Retina (tissue), 1 donor: Measurements from ENCODE around the gene ETDB.
"Not testable (repeated sequence)": the region's sequence is repeated elsewhere in the genome, so short reads cannot be mapped to it uniquely, and the experiment has no call there.

Experiments used
- DNase-seq: peaks from one replicate; pipeline ENCODE4 v3.0.0-alpha.2; 2016

ETDB gene

DNA sequence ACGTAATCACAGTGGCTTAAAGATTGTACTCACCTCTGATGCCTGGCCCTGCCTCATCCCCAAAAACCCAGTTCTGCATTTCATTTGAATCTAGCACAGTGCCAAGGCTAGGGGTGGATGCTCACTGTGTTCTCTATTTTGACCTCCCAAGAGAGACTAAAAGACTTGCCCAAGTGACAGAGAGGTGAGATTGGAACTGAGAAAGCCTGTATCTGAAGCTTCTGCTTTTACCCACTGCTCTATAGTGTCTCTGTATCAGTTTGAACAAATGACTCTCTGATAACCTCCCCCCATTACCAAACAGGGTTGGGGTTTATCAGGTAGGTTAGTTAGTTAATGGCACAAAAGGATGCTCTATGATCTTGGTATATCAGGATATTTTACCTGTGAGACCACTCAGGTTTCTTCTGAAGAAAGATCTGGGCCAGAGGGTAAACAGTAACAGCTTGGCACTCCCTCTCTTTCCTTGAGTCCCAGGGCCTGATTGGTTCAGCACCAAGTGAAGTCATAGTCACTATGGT is at the start of gene ETDB:
TSS of gene ETDB (minus strand) at position 471 of the 521 bp plus-strand sequence. CDS start 1,265 bp downstream, outside the sequence.
- DNase-seq: not testable (repeated sequence)

DNA sequence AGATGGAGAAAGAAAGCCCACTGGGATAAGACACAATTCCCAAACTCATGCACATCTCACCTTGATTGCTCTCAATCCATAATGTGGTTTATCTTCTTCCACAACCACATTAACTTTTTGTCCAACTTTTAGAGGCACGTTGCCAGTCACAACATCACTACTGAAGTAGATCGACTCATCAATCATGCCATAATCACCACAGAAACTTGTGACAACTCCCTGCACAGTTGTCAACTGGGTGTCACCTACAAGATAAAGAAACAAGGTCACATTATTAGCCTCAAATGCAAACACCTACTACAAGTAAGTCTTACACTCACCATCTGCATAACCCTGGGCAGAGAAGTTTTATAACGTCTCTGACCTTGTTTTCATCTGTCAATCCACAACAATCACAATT is 49.2 kb upstream of the ETDB start:
- DNase-seq: not testable (repeated sequence)

DNA sequence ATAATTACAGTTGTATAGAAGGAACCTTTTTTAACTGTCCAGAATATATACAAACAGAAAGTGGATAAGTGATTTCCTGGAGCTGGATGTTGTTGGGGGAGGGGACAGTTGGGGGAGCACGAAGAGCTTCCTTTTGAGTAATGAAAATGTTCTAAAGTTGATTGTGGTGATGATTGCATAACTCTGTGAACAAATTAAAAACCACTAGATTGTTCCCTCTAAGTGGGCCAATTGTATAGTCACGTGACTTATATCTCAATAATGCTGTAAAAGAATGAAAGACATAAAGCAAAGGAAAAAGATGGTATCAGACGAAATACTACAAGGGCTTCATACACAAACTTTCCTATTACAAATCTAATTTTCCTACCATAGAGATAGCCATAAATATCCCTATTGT is 48.2 kb upstream of the ETDB start:
- DNase-seq: no peak

DNA sequence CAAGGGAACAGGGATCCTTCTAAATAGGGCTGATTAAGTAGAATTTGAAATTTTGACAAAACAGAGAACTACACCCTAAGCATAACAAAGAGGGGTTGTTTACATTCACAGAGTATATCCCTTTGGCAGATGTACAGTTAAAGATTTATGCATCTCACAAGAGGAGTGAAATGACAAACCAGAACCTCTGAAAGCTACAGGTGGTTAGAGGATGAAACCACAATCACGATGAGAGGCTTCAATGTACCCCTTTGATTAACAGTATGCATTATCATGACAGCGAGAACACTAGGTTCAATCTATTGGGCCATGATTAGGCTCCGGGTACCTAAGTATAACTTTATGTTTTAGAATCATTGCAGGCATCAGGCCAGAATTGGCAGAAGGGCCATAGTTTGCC is 34.4 kb upstream of the ETDB start:
- not testable (repeated sequence) for DNase-seq

DNA sequence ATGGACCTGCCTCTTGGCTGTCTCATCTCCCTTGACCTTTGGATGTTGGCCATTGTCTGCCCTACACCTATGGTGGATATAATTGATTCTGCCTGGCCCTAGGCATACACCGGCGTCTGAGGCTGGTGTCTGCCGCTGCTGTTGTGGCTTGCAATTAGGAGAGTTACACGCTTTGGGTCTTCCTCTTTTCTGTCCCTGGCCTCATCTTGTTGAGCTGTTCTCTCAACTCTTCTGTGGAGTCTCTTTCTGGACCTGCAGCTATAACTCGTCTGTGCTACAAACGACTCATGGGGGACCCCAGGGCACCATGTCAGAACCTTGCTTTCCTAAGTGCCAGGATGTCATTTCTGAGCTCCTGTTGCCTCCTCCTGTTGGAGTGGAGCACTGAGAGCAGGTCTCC is 5.8 kb upstream of the ETDB start:
- not testable (repeated sequence) for DNase-seq

DNA sequence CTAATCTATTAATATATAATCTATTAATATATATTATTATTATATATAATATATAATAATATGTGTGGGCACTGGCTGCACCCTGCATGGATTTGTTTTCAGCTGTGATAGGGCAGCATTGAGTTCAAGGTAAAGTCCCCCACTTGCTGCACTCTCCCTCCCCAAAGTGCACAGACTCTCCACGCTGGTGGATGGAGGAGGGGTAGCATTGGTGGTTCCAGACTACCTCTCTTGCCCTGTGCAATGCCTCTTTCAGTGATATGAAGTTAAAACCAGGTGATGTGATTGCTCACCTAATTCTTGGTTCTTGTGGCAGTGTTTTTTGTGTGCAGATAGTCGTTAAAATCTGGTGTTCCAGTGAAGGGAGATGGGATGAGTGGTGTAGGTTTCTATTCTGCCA is 4.3 kb downstream of the ETDB start:
- DNase-seq: not testable (repeated sequence)

DNA sequence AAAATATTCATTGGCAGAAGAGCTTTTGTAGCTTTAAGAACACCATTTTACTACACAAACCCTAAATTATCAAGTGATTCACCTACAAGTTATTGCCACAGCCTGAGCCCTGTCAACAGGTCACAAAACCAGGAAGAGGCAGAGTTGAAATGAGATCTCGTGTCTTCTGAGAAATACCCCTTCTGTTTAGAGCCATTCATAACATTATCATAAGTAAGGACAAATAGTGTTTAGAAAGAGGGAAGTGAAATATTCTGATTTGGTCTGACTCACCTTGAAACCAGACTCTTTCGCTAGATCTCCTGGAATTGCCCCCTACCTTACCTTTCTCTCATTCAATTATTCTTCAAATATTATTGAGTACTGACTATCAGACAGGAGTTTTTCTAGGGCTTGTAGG is 5.9 kb downstream of the ETDB start:
- no peak for DNase-seq

DNA sequence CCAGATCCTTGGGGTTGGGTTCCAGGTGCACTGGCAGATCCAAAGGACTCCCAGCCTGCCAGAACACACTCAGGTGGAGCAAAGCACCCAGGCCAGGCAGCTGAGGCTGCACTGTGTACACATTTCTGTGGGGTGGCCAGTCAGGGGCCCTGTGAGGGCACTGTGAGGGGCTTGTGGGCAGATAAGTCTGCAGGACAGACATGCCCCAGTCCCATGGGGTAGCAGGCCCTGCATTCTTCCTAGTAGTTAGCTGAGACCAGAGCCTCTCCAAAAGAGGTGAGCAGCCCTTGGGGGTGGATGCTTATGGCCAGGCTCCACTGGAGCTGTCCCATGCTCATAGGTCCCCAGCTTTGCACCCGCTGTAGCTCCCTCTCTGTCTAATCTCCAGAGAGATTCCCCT is 7.6 kb downstream of the ETDB start:
- DNase-seq: no peak

DNA sequence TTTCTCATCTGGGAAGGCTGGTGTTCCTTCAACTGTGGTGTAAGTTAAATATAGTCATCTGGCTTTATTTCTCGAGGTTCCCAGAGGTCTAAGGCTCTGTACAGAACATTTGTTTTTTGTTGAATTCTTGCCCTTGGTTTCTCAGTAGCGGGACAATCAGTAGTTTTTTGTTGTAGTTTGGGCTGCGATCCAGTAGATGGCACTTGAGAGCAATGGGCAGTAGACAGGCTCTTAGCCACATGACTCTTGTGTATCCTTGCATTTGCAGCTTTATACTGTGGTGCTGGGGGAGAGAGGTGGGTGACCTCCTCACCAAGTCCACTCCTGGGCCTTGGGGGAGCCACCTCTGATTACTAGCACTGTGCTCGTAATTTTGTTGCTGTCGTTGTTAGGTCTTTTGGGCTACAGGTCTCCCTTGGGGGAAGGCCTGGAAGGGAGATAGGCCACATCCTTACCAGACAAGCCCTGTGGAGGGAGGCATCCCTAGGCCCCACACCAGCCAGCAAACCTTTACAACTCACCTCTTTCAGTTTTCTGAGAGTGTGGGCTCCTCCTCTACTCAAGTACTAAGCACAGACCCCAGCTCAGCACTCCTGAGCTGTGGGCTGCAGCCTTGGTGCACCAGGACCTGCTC is 8.1 kb downstream of the ETDB start:
- DNase-seq: peak; percentile 19

DNA sequence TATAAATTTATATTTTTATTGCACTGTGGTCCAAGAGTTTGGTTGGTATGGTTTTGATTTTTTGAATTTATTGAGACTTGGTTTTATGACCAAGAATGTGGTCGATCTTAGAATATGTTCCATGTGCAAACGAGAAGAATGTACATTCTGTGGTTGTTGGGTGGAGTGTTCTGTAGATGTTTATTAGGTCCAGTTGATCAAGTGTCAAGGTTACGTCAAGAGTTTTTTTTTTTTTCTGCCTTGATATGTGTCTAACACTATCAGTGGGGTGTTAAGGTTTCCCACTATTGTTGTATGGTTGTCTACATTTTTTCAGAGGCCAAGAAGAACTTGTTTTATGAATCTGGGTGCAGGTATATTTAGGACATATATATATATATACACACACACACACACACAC is 10.8 kb downstream of the ETDB start:
- no peak for DNase-seq

DNA sequence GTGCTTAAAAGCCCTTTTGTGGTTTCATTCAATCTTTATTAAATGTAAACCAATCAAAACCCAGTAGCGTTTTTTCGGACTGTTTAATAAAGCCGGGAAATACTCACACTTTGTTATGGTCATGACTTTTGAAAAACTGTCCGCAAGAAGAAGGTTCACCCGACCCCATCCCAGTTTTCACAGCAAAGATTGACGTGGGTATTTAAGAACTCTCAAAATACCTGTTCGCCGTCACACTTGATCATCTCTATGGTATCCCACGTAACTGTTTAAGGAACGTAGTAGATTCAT is 20.9 kb downstream of the ETDB start:
- no peak for DNase-seq

DNA sequence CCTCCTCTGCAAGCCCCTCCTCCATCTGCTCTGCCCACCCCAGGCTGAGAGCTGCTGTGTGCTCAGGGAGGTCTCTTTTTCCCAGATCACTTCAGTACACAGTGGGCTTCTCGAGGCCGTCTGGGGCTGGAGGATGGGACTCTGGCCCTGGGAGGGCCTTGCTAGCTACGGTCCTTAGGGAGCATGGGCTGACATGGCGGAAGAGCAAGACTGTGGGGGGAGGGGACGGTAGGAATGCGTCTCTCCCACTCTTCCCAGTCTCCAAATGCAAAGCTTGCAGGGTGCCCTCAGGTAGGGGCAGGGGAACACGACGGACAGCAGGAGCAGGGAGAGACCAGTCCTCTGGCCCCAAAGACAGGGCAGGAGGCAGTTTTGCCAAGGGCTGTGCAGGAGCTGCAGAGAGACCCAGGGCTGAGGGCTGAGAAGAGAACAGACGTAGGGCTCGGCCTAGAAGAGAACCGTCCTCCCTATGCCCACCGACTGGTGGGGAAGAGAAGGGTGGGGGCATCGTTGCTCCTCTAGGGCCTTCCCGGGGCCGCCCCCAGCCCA is 23.1 kb downstream of the ETDB start:
- DNase-seq: peak; percentile 53

DNA sequence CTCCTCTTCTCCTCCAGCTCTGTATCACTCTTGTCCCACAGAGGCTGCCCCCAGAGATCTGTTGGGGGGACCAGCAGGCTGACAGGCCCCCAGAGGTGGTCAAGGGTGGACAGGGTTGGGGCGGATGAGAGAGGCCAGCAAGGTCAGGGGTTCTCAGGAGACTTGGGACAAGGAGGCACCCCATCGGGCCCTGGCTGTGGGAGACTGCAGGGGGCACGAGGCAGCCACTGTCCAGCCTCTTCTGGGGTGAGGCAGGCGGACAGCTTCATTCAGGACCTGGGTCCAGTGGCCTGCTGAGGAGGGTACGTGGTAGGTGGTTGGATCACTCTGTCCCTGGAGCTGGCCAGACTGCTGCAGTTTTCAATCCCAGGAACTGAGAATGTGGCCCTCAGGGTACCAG is 24.6 kb downstream of the ETDB start:
- no peak for DNase-seq

DNA sequence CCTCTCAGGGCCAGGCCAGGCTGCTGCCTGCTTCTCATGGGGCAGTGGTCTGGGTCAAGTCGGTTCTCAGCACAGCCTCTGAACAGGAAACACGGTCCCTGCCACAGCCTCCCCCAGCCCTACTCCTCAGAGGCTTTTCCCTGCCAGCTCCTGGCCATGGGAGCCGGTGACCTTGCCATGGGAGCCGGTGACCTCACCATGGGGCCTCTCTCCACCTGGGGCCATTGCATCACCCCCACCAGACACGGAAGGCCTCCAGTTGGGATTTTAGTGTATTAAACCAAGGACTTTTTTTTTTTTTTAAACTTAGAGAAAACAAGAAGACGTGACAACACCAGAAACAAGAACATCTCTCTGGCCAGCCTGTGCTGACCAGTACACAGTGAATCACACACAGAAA is 25.6 kb downstream of the ETDB start:
- DNase-seq: no peak

DNA sequence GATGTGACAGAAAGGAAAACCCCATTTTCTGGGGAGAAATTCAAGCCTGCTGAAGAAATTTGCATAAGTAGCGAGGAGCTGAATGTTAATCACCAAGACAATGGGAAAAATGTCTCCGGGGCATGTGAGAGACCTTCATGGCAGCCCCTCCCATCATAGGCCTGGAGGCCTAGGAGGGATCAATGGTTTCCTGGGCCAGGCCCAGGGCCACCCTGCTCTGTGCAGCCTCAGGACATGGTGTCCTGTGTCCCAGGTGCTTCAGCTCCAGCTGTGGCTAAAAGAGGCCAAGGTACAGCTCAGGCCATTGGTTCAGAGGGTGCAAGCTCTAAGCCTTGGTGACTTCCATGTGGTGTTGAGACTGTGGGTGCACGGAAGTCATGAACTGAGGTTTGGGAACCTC is 31.2 kb downstream of the ETDB start:
- DNase-seq: no peak

DNA sequence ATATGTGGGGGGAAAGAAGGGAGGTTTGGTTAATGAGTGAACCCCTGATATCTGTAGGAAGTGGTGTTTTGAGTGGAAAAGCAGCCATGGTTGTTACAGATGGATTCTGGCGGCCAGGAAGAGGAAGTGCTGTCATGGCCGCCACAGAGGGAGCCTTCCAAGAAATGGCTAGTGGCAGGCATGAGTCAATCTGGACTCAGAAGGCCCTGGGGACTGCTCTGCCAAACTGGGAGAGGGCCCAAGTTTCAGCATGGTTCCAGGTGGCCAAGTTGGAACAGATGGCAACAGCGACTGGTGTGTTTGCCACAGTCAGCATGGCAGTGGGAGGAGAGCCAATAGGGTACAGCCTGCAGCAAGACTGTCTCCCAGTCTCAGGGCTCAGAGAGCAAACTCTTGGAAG is 32.5 kb downstream of the ETDB start:
- DNase-seq: no peak

DNA sequence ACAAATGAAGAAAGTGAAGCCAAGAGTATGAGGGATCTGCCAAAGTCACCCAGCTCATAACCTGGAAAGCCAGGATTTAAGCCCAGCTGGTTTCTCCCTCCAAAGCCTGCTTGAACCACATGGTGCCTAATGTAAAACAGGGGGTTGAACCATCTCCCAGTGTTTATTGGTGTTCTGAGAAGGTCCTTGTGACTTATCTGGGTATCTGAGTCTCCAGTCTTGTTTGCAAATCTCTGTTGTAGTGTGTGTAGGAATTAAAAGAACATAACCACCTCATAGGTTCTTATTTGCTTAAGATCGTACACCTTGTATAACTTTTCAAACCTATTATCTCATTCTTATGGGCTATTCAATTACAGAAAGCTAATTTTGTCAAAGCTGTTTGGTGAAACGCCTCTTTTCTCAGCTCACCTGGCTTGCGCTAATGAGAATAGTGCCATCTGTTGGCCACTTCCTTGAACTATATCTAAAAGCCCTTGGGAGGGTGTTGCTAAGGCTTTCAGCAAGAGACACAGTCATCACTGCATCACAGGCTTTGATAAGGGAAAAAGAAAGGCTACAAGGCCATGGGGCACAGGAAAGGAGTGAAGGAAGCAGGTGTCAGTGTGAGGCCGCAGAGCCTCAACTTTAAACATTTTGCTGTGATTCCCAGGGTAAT is 34.0 kb downstream of the ETDB start:
- peak; percentile 53 for DNase-seq

DNA sequence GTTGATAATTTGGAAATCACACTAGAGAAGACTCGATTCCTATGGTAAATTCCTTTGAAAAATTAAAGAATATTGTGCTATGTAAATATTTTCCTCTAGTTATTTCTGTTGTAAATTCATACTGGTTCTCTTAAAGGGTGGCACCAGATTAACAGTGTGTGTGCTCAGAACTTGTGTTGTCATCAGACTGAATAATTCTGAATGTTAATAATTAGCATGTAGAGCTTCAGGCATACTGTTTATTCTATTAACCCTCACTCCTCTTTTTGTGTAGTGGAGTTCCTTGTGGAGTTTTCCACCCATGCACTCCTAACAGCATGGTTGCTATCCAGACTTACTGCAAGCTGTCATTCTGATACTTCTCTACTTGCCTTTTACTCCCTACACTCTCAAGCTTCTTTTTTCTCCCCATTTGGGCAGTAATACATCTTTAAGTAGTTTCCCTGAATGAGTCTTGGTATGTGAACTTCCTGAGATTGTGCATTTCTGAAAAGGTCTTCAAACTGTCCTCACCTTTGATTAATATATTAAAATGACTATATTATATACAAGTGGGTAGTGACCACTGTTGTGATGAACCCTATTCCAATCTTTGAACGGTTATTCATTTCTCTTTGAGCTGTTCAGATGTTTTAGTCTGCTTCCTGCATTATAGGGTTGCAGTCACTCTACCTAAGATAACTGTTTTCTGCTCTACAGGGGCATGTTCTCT is 38.5 kb downstream of the ETDB start:
- no peak for DNase-seq
